Colonic mucosa (tissue), 4 donors: ENCODE data around the gene TRDMT1. TPM values are rescaled to one million over a fixed set of nuclear protein-coding genes. Genes with fewer than 3 reads are reported as not detected.

ENCODE experiments used
- DNase-seq: peaks from one replicate; pipeline ENCODE4 v3.0.0-alpha.2; 2020
- H3K27ac ChIP-seq: fragments of 200-600 bp; one replicate; pipeline ENCODE4 v1.8.0; 2021
- H3K27me3 ChIP-seq: fragments of 200-600 bp; one replicate; pipeline ENCODE4 v1.8.0; 2021
- H3K36me3 ChIP-seq: fragments of 200-600 bp; one replicate; pipeline ENCODE4 v1.8.0; 2021
- H3K4me1 ChIP-seq: fragments of 200-600 bp; one replicate; pipeline ENCODE4 v1.8.0; 2021; ENCODE audit warnings: mild to moderate bottlenecking
- H3K4me3 ChIP-seq: fragments of 200-600 bp; one replicate; pipeline ENCODE4 v1.8.0; 2021
- H3K9ac ChIP-seq, 2 donors: one replicate each; pipeline ENCODE4 v1.7.0; 2013; ENCODE audit warnings: control low read depth in 2 of 2, low read depth in 2 of 2, low read length in 2 of 2
- H3K9me3 ChIP-seq: fragments of 200-600 bp; one replicate; pipeline ENCODE4 v1.8.0; 2021
- CTCF ChIP-seq: fragments of 200-600 bp; IDR thresholded peaks from one replicate; pipeline ENCODE4 v1.8.0; 2022; ENCODE audit warnings: antibody characterized with exemption, mild to moderate bottlenecking
- intact Hi-C: fragments of 100-400 bp; cut with DNase I; formaldehyde crosslinking; loops from one replicate; pipeline ENCODE4 v1.14.1; 2022
- total RNA-seq, 2 donors: library from RNA; stranded (reverse); fragmentation: NEBNext Ultra II Directional in 1 of 2; extraction: Animal tissue kit (Norgen Biotek cat#: 25700) in 1 of 2; gene quantifications; one replicate each; pipeline ENCODE4 v1.2.1, GENCODE V29; 2021
- donor health status: healthy.
- donor health status: DM: no; HTN: no; CAD: no.
- donor health status: DM: no; HTN: no; CAD: no.

Gene TRDMT1
- total RNA-seq, 2 donors from 2014 or later: 3.4 to 3.5 TPM

- DNase-seq: no peak
- no peaks in the 10 kb centered on the region for H3K9me3 ChIP-seq
- H3K4me1 ChIP-seq: no peaks in the 10 kb centered on the region
- H3K9ac ChIP-seq: no peak overlapping the region
- no peaks in the 10 kb centered on the region for H3K36me3 ChIP-seq
- no peak overlapping the region for H3K4me3 ChIP-seq
- intact Hi-C loops: no loop called here
- no peak for TF ChIP-seq CTCF
- no peak overlapping the region for H3K27ac ChIP-seq
- H3K27me3 ChIP-seq: no peaks in the 10 kb centered on the region
These were observed 66.7 kb downstream of the TRDMT1 start for GRCh38 chr10:17134737-17135260.

DNA sequence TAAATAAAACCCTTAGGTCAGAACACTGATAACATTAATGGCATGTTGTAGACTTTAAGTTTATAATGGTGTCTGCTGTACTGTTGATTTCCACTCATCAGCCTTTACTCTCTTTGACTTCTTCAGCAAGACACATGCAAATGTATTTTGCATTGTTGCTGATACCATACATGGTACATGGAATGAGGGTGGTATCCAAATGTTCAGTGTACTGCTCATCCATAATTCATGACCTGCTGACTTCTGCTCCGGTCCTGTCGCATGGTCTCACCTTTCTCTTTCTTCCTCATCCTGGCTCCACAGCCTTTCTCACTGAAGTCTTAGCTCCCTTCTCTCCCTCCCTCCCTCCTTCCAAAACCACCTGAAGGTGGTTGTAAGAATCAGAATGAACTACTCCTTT, 67.2 kb downstream of the TRDMT1 start:
- intact Hi-C loops: no loop called here
- no peaks in the 10 kb centered on the region for H3K9me3 ChIP-seq
- H3K36me3 ChIP-seq: no peaks in the 10 kb centered on the region
- no peak overlapping the region for H3K9ac ChIP-seq
- no peaks in the 10 kb centered on the region for H3K4me1 ChIP-seq
- H3K4me3 ChIP-seq: no peak overlapping the region
- H3K27ac ChIP-seq: no peak overlapping the region
- H3K27me3 ChIP-seq: no peaks in the 10 kb centered on the region
- DNase-seq: no peak
- TF ChIP-seq CTCF: no peak

- TF ChIP-seq CTCF: no peak
- Histone ChIP-seq H3K4me3 (no peak within 1 kb of the TSS), H3K27ac (no peak within 1 kb of the TSS), H3K27me3 (no peaks in the 10 kb centered on the region), H3K4me1 (no peaks in the 10 kb centered on the region), H3K9ac (no peak within 1 kb of the TSS), H3K9me3 (no peaks in the 10 kb centered on the region), H3K36me3 (no peaks in the 10 kb centered on the region)
- intact Hi-C loops: no loop called here
- no peak for DNase-seq
These were observed 71.7 kb downstream of the TRDMT1 start, which contains the start of gene CUBN for GRCh38 chr10:17129741-17130140. Gene CUBN, minus strand, starts transcription at chr10:17129811. Its CDS starts 46 bp downstream, at chr10:17129765.

- no peaks in the 10 kb centered on the region for H3K27me3 ChIP-seq
- H3K9me3 ChIP-seq: no peaks in the 10 kb centered on the region
- H3K36me3 ChIP-seq: no peaks in the 10 kb centered on the region
- H3K4me3 ChIP-seq: no peak overlapping the region
- TF ChIP-seq CTCF: no peak
- no peaks in the 10 kb centered on the region for H3K4me1 ChIP-seq
- intact Hi-C loops: no loop called here
- H3K27ac ChIP-seq: no peak overlapping the region
- no peak for DNase-seq
- H3K9ac ChIP-seq: no peak overlapping the region
These were observed 73.2 kb downstream of the TRDMT1 start for GRCh38 chr10:17128261-17128660.

DNA sequence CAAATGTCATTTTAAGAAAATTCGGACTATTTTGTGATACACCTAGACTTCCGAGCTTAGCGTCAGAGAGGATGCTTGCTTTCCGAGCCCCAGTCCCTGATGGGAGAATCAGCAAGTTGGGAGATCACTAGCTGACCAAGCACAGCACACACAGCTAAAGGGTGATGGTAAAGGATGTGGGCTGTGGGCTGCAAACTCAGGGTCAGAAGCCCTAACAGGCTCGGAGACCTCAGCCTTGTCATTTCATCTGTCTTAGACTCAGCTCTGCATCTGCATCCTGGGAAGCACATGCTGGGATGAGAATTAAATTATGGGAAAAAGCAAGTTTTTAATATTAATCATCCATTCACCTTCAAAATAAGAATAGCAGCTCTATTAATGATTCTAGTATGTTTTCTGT, 75.1 kb downstream of the TRDMT1 start:
- Histone ChIP-seq H3K4me3 (no peak overlapping the region), H3K27me3 (no peaks in the 10 kb centered on the region), H3K27ac (no peak overlapping the region), H3K36me3 (no peaks in the 10 kb centered on the region), H3K9me3 (no peaks in the 10 kb centered on the region), H3K9ac (no peak overlapping the region), H3K4me1 (no peaks in the 10 kb centered on the region)
- intact Hi-C loops: no loop called here
- no peak for DNase-seq
- no peak for TF ChIP-seq CTCF
